Hepatocyte (in vitro differentiated cells): ENCODE data around the gene ADGRD1.

Experiments used
- CTCF ChIP-seq: fragments of 200-600 bp; sonication (generic); IDR thresholded peaks from 2 replicates; pipeline ENCODE4 v1.5.1; 2016; ENCODE audit warnings: antibody characterized with exemption, mild to moderate bottlenecking; ENCODE audit not compliant: poor library complexity
- EZH2 ChIP-seq: fragments of 200-600 bp; sonication (generic); IDR thresholded peaks from 2 replicates; pipeline ENCODE4 v1.6.1; 2016; ENCODE audit warnings: antibody characterized with exemption, mild to moderate bottlenecking, borderline replicate concordance
- EZH2phosphoT487 ChIP-seq: fragments of 200-600 bp; sonication (generic); IDR thresholded peaks from one replicate; pipeline ENCODE4 v1.6.1; 2018; ENCODE audit warnings: antibody characterized with exemption, mild to moderate bottlenecking, low read depth, moderate library complexity; ENCODE audit not compliant: unreplicated experiment, severe bottlenecking

- TF ChIP-seq CTCF (no peak), EZH2phosphoT487 (no peak), EZH2 (no peak)
Observed at GRCh38 chr12:131028587-131029338, 75.1 kb downstream of the ADGRD1 start.
